Lower leg skin (tissue), 3 donors: ENCODE data around the gene TSTD2.

Source experiments
- POLR2A ChIP-seq, 2 donors: fragments of 450-650 bp; IDR thresholded peaks; one replicate each; pipeline ENCODE4 v1.6.1; 2016 to 2017; ENCODE audit warnings: antibody characterized with exemption in 2 of 2, mild to moderate bottlenecking in 1 of 2, moderate library complexity in 1 of 2
- TF ChIP-seq, protein P1 (sequence below), 3 donors: fragments of 450-650 bp; IDR thresholded peaks; one replicate each; pipeline ENCODE4 v1.5.1; 2016; ENCODE audit warnings: antibody characterized with exemption in 3 of 3, mild to moderate bottlenecking in 3 of 3, moderate library complexity in 2 of 3

DNA sequence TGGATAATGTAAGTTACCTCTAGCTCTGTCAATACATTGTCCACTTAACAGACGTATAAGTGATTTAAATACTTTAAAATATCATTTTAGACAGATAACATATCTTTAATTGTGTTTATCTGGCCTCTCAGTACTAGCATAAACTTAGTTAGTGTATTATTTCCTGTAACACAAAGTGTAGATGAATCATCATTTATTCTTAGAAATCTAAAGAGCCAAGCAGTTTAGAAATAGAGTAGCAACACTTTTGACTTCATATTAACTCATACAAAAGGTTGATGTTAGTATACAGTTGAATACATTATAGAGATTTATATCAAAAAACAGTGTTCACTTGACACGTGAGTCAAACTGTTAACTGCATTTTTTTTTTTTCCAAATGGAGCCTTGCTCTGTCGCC lies 18.5 kb upstream of the TSTD2 start:
- TF ChIP-seq, protein P1, sequence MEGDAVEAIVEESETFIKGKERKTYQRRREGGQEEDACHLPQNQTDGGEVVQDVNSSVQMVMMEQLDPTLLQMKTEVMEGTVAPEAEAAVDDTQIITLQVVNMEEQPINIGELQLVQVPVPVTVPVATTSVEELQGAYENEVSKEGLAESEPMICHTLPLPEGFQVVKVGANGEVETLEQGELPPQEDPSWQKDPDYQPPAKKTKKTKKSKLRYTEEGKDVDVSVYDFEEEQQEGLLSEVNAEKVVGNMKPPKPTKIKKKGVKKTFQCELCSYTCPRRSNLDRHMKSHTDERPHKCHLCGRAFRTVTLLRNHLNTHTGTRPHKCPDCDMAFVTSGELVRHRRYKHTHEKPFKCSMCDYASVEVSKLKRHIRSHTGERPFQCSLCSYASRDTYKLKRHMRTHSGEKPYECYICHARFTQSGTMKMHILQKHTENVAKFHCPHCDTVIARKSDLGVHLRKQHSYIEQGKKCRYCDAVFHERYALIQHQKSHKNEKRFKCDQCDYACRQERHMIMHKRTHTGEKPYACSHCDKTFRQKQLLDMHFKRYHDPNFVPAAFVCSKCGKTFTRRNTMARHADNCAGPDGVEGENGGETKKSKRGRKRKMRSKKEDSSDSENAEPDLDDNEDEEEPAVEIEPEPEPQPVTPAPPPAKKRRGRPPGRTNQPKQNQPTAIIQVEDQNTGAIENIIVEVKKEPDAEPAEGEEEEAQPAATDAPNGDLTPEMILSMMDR (IDR thresholded peaks at IDR 0.05), result no peak
- TF ChIP-seq POLR2A (IDR thresholded peaks at IDR 0.05), result no peak
